Pericardium fibroblast (primary cell): Measurements from ENCODE around the gene NFYB. TPM values are rescaled to one million over a fixed set of nuclear protein-coding genes. Genes with fewer than 3 reads are reported as not detected.

Experiments used
- total RNA-seq: library from RNA; depleted of rRNA; stranded (reverse); fragments of >200 nt; gene quantifications from 2 replicates; pipeline ENCODE4 v1.2.3, GENCODE V29; 2015

The NFYB gene
- total RNA-seq: 30.8 and 41.5 TPM in 2 replicates

DNA sequence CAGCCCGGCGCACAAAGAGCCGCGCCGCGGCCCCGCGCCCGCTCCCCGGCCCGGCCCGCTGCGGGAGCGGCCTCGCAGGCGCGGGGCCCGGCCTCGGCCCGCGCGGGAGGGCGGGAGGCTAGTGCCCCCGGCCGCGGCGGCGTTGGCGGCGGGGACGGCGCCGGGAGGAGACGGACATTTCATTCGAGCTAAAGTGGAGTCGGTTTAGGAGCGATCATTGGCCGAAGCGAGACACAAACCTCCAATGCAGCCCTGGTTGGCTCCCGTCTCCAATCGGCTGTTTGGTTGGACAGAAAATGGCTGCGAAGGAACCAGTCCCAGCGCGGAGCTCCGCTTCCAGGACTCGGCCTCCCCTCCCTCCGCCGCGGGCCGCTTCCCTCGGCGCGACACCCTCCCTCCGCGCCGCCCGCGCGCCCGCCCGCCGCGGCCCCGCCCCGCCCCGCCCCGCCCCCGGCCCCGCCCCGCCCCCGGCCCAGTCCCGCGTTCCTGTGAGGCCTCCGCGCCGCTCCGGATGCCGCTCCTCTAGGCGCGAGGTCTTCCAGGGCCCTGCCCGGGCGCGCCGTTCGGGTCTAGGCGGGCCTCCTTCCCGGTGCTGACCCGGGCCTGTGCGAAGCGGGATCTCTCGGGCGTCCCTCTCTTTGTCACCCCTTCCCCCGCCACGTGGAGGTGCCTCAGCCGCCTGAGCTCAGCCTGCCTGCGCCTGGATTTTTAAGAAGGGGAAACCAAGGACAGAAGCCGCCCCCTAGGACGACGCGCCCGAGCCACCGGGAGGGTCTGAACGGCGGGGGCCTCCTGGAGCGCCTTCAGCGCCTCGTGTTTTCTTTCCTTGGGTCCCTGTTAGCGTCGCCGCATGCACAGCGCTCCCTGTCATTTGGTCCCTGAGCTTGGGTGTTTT lies at the start of gene NFYB:
Gene NFYB, minus strand, starts transcription at position 309 of the 895 bp plus-strand sequence. CDS start 2,757 bp downstream, outside the sequence.

Other genes starting within 250 kb of the NFYB start
- 285 and 487 TPM in 2 replicates for gene HSP90B1, start 207.8 kb downstream of the NFYB start, total RNA-seq
- 10.8 and 14.5 TPM in 2 replicates for gene TDG, start 172.3 kb downstream of the NFYB start, total RNA-seq
- gene GLT8D2, start 88.0 kb downstream of the NFYB start, total RNA-seq: 34.1 and 46.0 TPM in 2 replicates
- 12.3 and 14.6 TPM in 2 replicates for gene HCFC2, start 73.7 kb downstream of the NFYB start, total RNA-seq
- 377 and 608 TPM in 2 replicates for gene TXNRD1, start 77.6 kb upstream of the NFYB start, total RNA-seq
- gene EID3, start 165.5 kb upstream of the NFYB start, total RNA-seq: 3.6 TPM in 2 replicates